ENCODE data around the gene TARS1.
A peak's percentile ranks its signal among the peaks of the same experiment; 100 is the strongest.

- TF ChIP-seq CTCF (IDR thresholded peaks at IDR 0.05), result no peak
- TF ChIP-seq POLR2A (IDR thresholded peaks at IDR 0.05), result peak; percentile 70 to 90
These were observed at the start of gene TARS1 for GRCh38 chr5:33440482-33441240.

Measured in adrenal gland (tissue), 5 donors.